ENCODE results near the gene TCFL5. TPM values are rescaled to one million over a fixed set of nuclear protein-coding genes. Genes with fewer than 3 reads are reported as not detected.

Gene TCFL5
- total and polyA plus RNA-seq, 10 of the 15 experiments (the other 5 are each of a cell fraction or from before 2014, with no cell fraction given) = 0.48 to 8.1 (median 3.8) TPM

DNA sequence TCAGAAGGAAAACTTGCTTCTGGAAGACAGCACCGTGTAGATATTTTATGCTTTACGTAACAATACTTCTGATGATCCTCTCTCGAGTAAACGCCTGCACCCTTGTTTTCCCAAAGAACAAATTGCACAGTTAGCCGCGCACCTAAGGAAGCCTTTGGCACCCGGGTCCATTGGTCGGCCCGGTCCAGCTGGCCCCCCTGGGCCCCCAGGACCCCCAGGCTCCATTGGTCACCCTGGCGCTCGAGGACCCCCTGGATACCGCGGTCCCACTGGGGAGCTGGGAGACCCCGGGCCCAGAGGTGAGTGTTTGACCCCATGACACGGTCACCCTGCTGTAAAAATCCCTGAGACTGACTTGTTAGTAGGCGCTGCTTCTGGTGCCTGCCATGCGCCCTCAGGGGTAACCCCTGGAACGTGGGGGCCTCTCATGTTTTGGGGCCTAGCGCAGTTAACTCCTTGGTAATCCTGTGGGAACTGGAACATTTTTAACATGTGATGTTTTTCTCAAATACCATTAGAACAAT is 24.6 kb downstream of the TCFL5 start (continued):
- TF ChIP-seq CBX3 (IDR thresholded peaks at IDR 0.05; ENCODE audit: borderline replicate concordance, low read depth) = no peak
- no peak for TF ChIP-seq CEBPB (IDR thresholded peaks at IDR 0.05; ENCODE audit: borderline replicate concordance in 1 of 2, low read depth in 2 of 2, low read length in 2 of 2)
- TF ChIP-seq ZNF217 (IDR thresholded peaks at IDR 0.05) = no peak
- TF ChIP-seq, protein P1, sequence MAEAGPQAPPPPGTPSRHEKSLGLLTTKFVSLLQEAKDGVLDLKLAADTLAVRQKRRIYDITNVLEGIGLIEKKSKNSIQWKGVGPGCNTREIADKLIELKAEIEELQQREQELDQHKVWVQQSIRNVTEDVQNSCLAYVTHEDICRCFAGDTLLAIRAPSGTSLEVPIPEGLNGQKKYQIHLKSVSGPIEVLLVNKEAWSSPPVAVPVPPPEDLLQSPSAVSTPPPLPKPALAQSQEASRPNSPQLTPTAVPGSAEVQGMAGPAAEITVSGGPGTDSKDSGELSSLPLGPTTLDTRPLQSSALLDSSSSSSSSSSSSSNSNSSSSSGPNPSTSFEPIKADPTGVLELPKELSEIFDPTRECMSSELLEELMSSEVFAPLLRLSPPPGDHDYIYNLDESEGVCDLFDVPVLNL (IDR thresholded peaks at IDR 0.05; ENCODE audit: low read depth, low read length) = no peak
- no peak for TF ChIP-seq ATF7 (IDR thresholded peaks at IDR 0.05; ENCODE audit: low read depth)
- TF ChIP-seq, protein P2, sequence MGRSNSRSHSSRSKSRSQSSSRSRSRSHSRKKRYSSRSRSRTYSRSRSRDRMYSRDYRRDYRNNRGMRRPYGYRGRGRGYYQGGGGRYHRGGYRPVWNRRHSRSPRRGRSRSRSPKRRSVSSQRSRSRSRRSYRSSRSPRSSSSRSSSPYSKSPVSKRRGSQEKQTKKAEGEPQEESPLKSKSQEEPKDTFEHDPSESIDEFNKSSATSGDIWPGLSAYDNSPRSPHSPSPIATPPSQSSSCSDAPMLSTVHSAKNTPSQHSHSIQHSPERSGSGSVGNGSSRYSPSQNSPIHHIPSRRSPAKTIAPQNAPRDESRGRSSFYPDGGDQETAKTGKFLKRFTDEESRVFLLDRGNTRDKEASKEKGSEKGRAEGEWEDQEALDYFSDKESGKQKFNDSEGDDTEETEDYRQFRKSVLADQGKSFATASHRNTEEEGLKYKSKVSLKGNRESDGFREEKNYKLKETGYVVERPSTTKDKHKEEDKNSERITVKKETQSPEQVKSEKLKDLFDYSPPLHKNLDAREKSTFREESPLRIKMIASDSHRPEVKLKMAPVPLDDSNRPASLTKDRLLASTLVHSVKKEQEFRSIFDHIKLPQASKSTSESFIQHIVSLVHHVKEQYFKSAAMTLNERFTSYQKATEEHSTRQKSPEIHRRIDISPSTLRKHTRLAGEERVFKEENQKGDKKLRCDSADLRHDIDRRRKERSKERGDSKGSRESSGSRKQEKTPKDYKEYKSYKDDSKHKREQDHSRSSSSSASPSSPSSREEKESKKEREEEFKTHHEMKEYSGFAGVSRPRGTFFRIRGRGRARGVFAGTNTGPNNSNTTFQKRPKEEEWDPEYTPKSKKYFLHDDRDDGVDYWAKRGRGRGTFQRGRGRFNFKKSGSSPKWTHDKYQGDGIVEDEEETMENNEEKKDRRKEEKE (IDR thresholded peaks at IDR 0.05) = no peak
- no peak for TF ChIP-seq CHD1 (IDR thresholded peaks at IDR 0.05; ENCODE audit: low read depth, low read length)
- no peak for TF ChIP-seq SIN3A (IDR thresholded peaks at IDR 0.05; ENCODE audit: low read depth, low read length)
